SK-N-MC (cell line): Measurements from ENCODE around the gene CHAF1B.

Experiments
- EZH2 ChIP-seq: fragments of 200-600 bp; sonication (generic); IDR thresholded peaks from one replicate; pipeline ENCODE4 v1.6.1; 2017; ENCODE audit warnings: antibody characterized with exemption
- FOXP2 ChIP-seq: optimal IDR thresholded peaks from 2 replicates; pipeline ENCODE3; 2011; ENCODE audit warnings: mild to moderate bottlenecking, moderate library complexity; ENCODE audit not compliant: insufficient read depth; ENCODE audit errors: extremely low read length, control extremely low read depth

- no peak for TF ChIP-seq EZH2
- no peak for TF ChIP-seq FOXP2
These were observed 5.9 kb upstream of the CHAF1B start for GRCh38 chr21:36379251-36379650.
